ENCODE results near the gene ZC4H2. TPM values are rescaled to one million over a fixed set of nuclear protein-coding genes. Genes with fewer than 3 reads are reported as not detected.
"Not testable (repeated sequence)": the region's sequence is repeated elsewhere in the genome, so short reads cannot be mapped to it uniquely, and the experiment has no call there.

Gene ZC4H2
- total RNA-seq, 2 experiments from 2014 or later: 7.8 to 8.7 TPM

DNA sequence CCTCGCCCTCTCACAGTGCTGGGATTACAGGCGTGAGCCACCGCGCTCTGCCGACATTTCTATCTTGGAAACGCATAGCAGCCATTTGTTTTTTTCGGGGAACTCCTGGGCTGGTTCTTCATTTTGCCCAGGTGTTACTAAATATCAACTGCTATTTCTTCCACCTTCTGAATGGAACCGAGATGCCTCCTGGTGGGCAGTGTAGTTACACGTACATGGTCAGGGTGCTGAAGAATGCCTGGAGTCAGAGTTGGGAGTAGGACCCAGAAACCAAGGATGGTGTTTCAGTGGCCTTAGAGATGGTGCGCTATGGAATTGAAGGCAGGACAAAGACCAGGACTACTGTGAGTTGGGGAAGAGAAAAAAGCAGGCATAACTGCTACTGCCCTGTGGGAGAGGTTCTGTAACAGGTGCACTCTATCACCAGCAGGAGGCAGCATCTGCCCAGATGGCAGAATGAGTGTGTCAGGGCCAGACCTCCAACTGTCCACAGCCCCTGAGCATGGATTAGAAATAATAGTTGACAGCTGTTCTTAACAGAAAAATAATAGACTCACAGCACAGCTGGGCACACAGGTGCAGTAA is 81.7 kb downstream of the ZC4H2 start:
- CTCF ChIA-PET: interaction anchor here (1.0 kb wide), 1 partner anchor 140 kb away, joined by 3 read pairs; the partner anchor contains the start of gene ZC3H12B
- Histone ChIP-seq H3K27ac (ENCODE audit: low read depth in 1 of 2, low read length in 2 of 2) (no peak overlapping the region), H3K4me1 (ENCODE audit: insufficient read depth, low read length) (no peaks in the 10 kb centered on the region), H3K27me3 (ENCODE audit: control insufficient read depth in 1 of 2, insufficient read depth in 2 of 2, low read length in 2 of 2) (no peaks in the 10 kb centered on the region), H3K4me3 (ENCODE audit: low read length) (no peak overlapping the region), H3K36me3 (ENCODE audit: insufficient read depth, low read length) (no peaks in the 10 kb centered on the region), H3K9me3 (ENCODE audit: control insufficient read depth in 1 of 2, insufficient read depth in 1 of 2, low read length in 2 of 2) (no peaks in the 10 kb centered on the region)
- Mint-ChIP-seq H3K36me3 (ENCODE audit: low read depth) (no peaks in the 10 kb centered on the region), H3K4me3 (no peak overlapping the region), H3K9me3 (no peaks in the 10 kb centered on the region), H3K27ac (no peak overlapping the region), H3K27me3 (no peaks in the 10 kb centered on the region), H3K4me1 (ENCODE audit: low read depth) (no peaks in the 10 kb centered on the region)
- intact Hi-C loops (cut with DNase I, micrococcal nuclease): loop anchor here (2.0 to 10.0 kb wide), 2 partner anchors 560 to 634 kb away; no protein-coding TSS in a partner anchor
- DNase-seq: peak in 12 of 14 experiments; percentile 1 to 49 (median 10)
- POLR2A ChIA-PET: no interaction called here
- no peak for ATAC-seq (ENCODE audit: poor library complexity)
- TF ChIP-seq, protein P1, sequence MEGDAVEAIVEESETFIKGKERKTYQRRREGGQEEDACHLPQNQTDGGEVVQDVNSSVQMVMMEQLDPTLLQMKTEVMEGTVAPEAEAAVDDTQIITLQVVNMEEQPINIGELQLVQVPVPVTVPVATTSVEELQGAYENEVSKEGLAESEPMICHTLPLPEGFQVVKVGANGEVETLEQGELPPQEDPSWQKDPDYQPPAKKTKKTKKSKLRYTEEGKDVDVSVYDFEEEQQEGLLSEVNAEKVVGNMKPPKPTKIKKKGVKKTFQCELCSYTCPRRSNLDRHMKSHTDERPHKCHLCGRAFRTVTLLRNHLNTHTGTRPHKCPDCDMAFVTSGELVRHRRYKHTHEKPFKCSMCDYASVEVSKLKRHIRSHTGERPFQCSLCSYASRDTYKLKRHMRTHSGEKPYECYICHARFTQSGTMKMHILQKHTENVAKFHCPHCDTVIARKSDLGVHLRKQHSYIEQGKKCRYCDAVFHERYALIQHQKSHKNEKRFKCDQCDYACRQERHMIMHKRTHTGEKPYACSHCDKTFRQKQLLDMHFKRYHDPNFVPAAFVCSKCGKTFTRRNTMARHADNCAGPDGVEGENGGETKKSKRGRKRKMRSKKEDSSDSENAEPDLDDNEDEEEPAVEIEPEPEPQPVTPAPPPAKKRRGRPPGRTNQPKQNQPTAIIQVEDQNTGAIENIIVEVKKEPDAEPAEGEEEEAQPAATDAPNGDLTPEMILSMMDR (IDR thresholded peaks at IDR 0.05): peak; percentile 24

DNA sequence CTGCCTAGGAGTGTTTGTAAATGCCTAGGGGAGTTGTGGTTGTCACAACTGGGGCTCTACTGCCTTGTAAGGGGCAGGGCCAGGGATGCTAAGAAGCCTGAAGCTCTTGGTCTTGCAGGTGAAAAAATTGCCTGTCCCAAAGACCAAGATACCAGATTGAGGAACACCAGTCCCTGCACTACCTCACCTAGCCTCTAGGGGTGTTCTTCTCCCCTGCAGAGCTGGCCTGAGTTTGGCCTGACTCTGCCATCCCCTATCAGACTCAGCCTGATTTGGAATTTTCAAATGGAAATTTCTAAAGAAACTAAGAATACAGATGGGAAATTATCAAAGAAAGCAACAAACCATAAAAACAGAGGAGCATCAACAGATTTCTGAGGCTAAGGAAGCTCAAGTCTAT is 90.4 kb downstream of the ZC4H2 start:
- H3K36me3 ChIP-seq (ENCODE audit: insufficient read depth, low read length): no peaks in the 10 kb centered on the region
- H3K4me3 ChIP-seq (ENCODE audit: low read length): no peak overlapping the region
- TF ChIP-seq, protein P1 (IDR thresholded peaks at IDR 0.05): no peak
- ChIA-PET CTCF (no interaction called here), POLR2A (no interaction called here)
- Mint-ChIP-seq H3K4me3 (no peak overlapping the region), H3K4me1 (ENCODE audit: low read depth) (no peaks in the 10 kb centered on the region), H3K9me3 (no peaks in the 10 kb centered on the region), H3K27me3 (no peaks in the 10 kb centered on the region), H3K27ac (no peak overlapping the region), H3K36me3 (ENCODE audit: low read depth) (no peaks in the 10 kb centered on the region)
- no peaks in the 10 kb centered on the region for H3K4me1 ChIP-seq (ENCODE audit: insufficient read depth, low read length)
- no peak overlapping the region for H3K27ac ChIP-seq (ENCODE audit: low read depth in 1 of 2, low read length in 2 of 2)
- no peak for DNase-seq
- H3K27me3 ChIP-seq (ENCODE audit: control insufficient read depth in 1 of 2, insufficient read depth in 2 of 2, low read length in 2 of 2): no peaks in the 10 kb centered on the region
- no peak for ATAC-seq (ENCODE audit: poor library complexity)
- intact Hi-C loops (cut with DNase I, micrococcal nuclease): no loop called here
- peaks cover 0 to 7% of the 10 kb centered on the region in 2 experiments for H3K9me3 ChIP-seq (ENCODE audit: control insufficient read depth in 1 of 2, insufficient read depth in 1 of 2, low read length in 2 of 2)

DNA sequence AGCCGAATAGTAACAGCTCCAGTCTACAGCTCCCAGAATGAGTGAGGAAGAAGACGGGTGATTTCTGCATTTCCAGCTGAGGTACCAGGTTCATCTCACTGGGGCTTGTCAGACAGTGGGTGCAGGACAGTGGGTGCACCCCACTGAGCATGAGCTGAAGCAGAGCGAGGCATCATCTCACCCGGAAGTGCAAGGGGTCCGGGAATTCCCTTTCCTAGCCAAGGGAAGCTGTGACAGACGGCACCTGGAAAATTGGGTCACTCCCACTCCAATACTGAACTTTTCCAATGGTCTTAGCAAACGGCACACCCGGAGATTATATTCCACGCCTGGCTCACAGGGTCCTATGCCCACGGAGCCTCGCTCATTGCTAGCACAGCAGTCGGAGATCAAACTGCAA is 97.5 kb downstream of the ZC4H2 start:
- POLR2A ChIA-PET; H3K27ac Mint-ChIP-seq; H3K36me3 ChIP-seq (ENCODE audit: insufficient read depth, low read length); H3K27ac ChIP-seq (ENCODE audit: low read depth in 1 of 2, low read length in 2 of 2); DNase-seq; H3K4me1 Mint-ChIP-seq (ENCODE audit: low read depth); H3K4me3 ChIP-seq (ENCODE audit: low read length); H3K4me1 ChIP-seq (ENCODE audit: insufficient read depth, low read length); H3K4me3 Mint-ChIP-seq; ATAC-seq (ENCODE audit: poor library complexity); intact Hi-C loops (cut with DNase I, micrococcal nuclease); H3K27me3 Mint-ChIP-seq; CTCF ChIA-PET; H3K9me3 Mint-ChIP-seq; H3K36me3 Mint-ChIP-seq (ENCODE audit: low read depth); H3K27me3 ChIP-seq (ENCODE audit: control insufficient read depth in 1 of 2, insufficient read depth in 2 of 2, low read length in 2 of 2): not testable (repeated sequence)
- H3K9me3 ChIP-seq (ENCODE audit: control insufficient read depth in 1 of 2, insufficient read depth in 1 of 2, low read length in 2 of 2): peaks cover 10 to 11% of the 10 kb centered on the region in 2 experiments

DNA sequence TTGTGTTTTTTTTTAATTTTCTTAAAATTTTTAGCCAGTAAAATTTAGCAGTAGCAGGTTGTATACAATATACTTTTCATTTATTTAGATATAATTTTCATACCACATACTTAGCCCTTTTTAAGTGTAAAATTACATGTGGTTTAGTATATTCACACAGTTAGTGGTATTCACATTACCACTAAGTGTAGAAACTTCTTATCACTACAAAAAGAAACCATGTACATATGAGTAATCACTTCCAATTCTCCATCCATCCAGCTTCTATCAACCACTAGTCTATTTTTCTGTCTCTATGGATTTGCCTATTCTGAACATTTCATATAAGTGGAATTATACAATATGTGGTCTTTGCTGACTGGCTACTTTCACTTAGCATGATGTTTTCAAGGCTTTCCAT is 109.0 kb downstream of the ZC4H2 start:
- POLR2A ChIA-PET: no interaction called here
- Histone ChIP-seq H3K4me3 (ENCODE audit: low read length) (no peak overlapping the region), H3K27ac (ENCODE audit: low read depth in 1 of 2, low read length in 2 of 2) (no peak overlapping the region), H3K36me3 (ENCODE audit: insufficient read depth, low read length) (no peaks in the 10 kb centered on the region), H3K4me1 (ENCODE audit: insufficient read depth, low read length) (no peaks in the 10 kb centered on the region), H3K27me3 (ENCODE audit: control insufficient read depth in 1 of 2, insufficient read depth in 2 of 2, low read length in 2 of 2) (no peaks in the 10 kb centered on the region), H3K9me3 (ENCODE audit: control insufficient read depth in 1 of 2, insufficient read depth in 1 of 2, low read length in 2 of 2) (peaks cover 0 to 26% of the 10 kb centered on the region in 2 experiments)
- TF ChIP-seq, protein P1 (IDR thresholded peaks at IDR 0.05): no peak
- DNase-seq: no peak
- Mint-ChIP-seq H3K4me1 (ENCODE audit: low read depth) (no peaks in the 10 kb centered on the region), H3K4me3 (no peak overlapping the region), H3K27me3 (no peaks in the 10 kb centered on the region), H3K27ac (no peak overlapping the region), H3K36me3 (ENCODE audit: low read depth) (peaks cover 7% of the 10 kb centered on the region), H3K9me3 (no peaks in the 10 kb centered on the region)
- ATAC-seq (ENCODE audit: poor library complexity): no peak
- CTCF ChIA-PET: interaction anchor here (1.7 kb wide), 1 partner anchor 15 kb away, joined by 4 read pairs; no protein-coding TSS in a partner anchor
- intact Hi-C loops (cut with DNase I, micrococcal nuclease): no loop called here

All from CD4-positive, alpha-beta T cell (primary cell).